NT2/D1 (cell line): Measurements from ENCODE around the gene ZNF225.
"Not testable (repeated sequence)": the region's sequence is repeated elsewhere in the genome, so short reads cannot be mapped to it uniquely, and the experiment has no call there.

Experiments
- SUZ12 ChIP-seq: IDR thresholded peaks from 2 replicates; pipeline ENCODE4 v1.6.1; 2011; ENCODE audit not compliant: insufficient read length, insufficient read depth; ENCODE audit errors: extremely low read depth
- YY1 ChIP-seq: IDR thresholded peaks from 2 replicates; pipeline ENCODE4 v1.6.1; 2011; ENCODE audit not compliant: insufficient read length, insufficient read depth
- ZNF274 ChIP-seq: IDR thresholded peaks from 2 replicates; pipeline ENCODE4 v1.6.1; 2011; ENCODE audit warnings: mild to moderate bottlenecking, low read depth, low read length

DNA sequence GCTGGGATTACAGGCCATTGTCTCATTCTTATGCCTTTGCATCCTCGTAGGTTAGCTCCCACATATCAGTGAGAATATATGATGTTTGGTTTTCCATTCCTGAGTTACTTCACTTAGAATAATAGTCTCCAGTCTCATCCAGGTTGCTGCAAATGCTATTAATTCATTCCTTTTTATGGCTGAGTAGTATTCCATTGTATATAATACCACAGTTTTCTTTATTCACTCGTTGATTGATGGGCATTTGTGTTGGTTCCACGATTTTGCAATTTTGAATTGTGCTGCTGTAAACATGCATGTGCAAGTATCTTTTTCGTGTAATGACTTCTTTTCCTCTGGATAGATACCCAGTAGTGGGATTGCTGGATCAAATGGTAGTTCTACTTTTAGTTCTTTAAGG is 8.0 kb downstream of the ZNF225 start:
- TF ChIP-seq ZNF274, SUZ12, YY1: not testable (repeated sequence)
